ENCODE measurements around the gene CD200R1.

- no peak for TF ChIP-seq POLR2AphosphoS5 (IDR thresholded peaks at IDR 0.05; ENCODE audit: low read depth, low read length)
- no peak for TF ChIP-seq TAF1 (IDR thresholded peaks at IDR 0.05; ENCODE audit: borderline replicate concordance, insufficient read depth, low read length)
- no peak for TF ChIP-seq SIN3A (IDR thresholded peaks at IDR 0.05; ENCODE audit: borderline replicate concordance, insufficient read depth, low read length)
- no peak for TF ChIP-seq REST (IDR thresholded peaks at IDR 0.05; ENCODE audit: insufficient read depth in 1 of 2, low read depth in 2 of 2, low read length in 2 of 2)
- TF ChIP-seq FOXP2 (optimal IDR thresholded peaks at IDR 0.05; ENCODE audit: borderline replicate concordance, extremely low read depth, extremely low read length, insufficient read depth) = no peak
These were observed 5.2 kb upstream of the CD200R1 start for GRCh38 chr3:112980080-112980479.

All from PFSK-1 (cell line).